HEK293 (cell line): ENCODE measurements around the gene RNF144A.

Source experiments
- CTCF ChIA-PET: fragments of 350-600 bp; formaldehyde crosslinking; extraction: SDS; loops from one replicate; lab custom pipeline; 2021; ENCODE audit warnings: antibody characterized with exemption; lab: Yijun Ruan, JAX
- POLR2A ChIA-PET: fragments of 300-600 bp; formaldehyde crosslinking; extraction: SDS; loops from one replicate; lab custom pipeline; 2020; ENCODE audit warnings: antibody characterized with exemption, inconsistent platforms; lab: Yijun Ruan, JAX
- H3K27ac ChIP-seq: fragments of 200-500 bp; sonication (Bioruptor generic); 2 replicates; pipeline ENCODE4 v1.5.1; 2014; ENCODE audit warnings: low read depth, low read length, control low read depth, inconsistent platforms; ENCODE audit errors: extremely low read depth
- H3K36me3 ChIP-seq, 2 experiments: fragments of 200-500 bp in 1 of 2; sonication (Bioruptor generic) in 1 of 2; 1 replicate in 1 of 2; 2 replicates in 1 of 2; pipeline ENCODE4 v1.5.1; 2014 to 2017; ENCODE audit warnings: inconsistent platforms in 2 of 2, low read length in 2 of 2; ENCODE audit not compliant: control insufficient read depth in 2 of 2, insufficient read depth in 1 of 2
- H3K4me1 ChIP-seq: fragments of 200-500 bp; sonication (Bioruptor generic); 2 replicates; pipeline ENCODE4 v1.5.1; 2014; ENCODE audit warnings: mild to moderate bottlenecking, low read length, inconsistent platforms; ENCODE audit not compliant: control insufficient read depth, insufficient read depth
- H3K4me3 ChIP-seq: 2 replicates; pipeline ENCODE4 v1.5.1; 2011; ENCODE audit warnings: low read depth, mild to moderate bottlenecking, control low read depth, low read length, moderate library complexity
- H3K9me3 ChIP-seq: fragments of 200-500 bp; sonication (Bioruptor generic); 2 replicates; pipeline ENCODE4 v1.5.1; 2014; ENCODE audit warnings: low read depth, low read length, inconsistent platforms; ENCODE audit not compliant: control insufficient read depth, insufficient read depth
- IKZF3 ChIP-seq: fragments of 450-650 bp; IDR thresholded peaks from 2 replicates; pipeline ENCODE4 v1.5.0; 2018; ENCODE audit warnings: missing biosample characterization, mild to moderate bottlenecking, missing genetic modification characterization, moderate library complexity
- INSM2 ChIP-seq: fragments of 450-650 bp; formaldehyde crosslinking; IDR thresholded peaks from 2 replicates; pipeline ENCODE4 v1.5.1; 2016; ENCODE audit warnings: missing biosample characterization, missing genetic modification characterization
- PRDM10 ChIP-seq: fragments of 450-650 bp; formaldehyde crosslinking; IDR thresholded peaks from 2 replicates; pipeline ENCODE4 v1.5.1; 2016; ENCODE audit warnings: missing biosample characterization, missing genetic modification characterization
- PRDM6 ChIP-seq: fragments of 450-650 bp; formaldehyde crosslinking; IDR thresholded peaks from 2 replicates; pipeline ENCODE4 v1.5.1; 2017; ENCODE audit warnings: missing biosample characterization, missing genetic modification characterization
- SCRT1 ChIP-seq: fragments of 450-650 bp; formaldehyde crosslinking; IDR thresholded peaks from 2 replicates; pipeline ENCODE4 v1.5.1; 2016; ENCODE audit warnings: missing biosample characterization, missing genetic modification characterization, borderline replicate concordance
- WT1 ChIP-seq: fragments of 450-650 bp; formaldehyde crosslinking; IDR thresholded peaks from 2 replicates; pipeline ENCODE4 v1.5.1; 2016; ENCODE audit warnings: missing biosample characterization, missing genetic modification characterization
- ZBTB49 ChIP-seq: fragments of 450-650 bp; formaldehyde crosslinking; IDR thresholded peaks from 2 replicates; pipeline ENCODE4 v1.5.1; 2016; ENCODE audit warnings: missing biosample characterization, missing genetic modification characterization, low read depth
- ZBTB8A ChIP-seq: fragments of 450-650 bp; formaldehyde crosslinking; IDR thresholded peaks from 2 replicates; pipeline ENCODE4 v1.5.1; 2016; ENCODE audit warnings: missing biosample characterization, missing genetic modification characterization
- ZEB2 ChIP-seq: fragments of 450-650 bp; formaldehyde crosslinking; IDR thresholded peaks from 2 replicates; pipeline ENCODE4 v1.5.1; 2016; ENCODE audit warnings: missing biosample characterization, missing genetic modification characterization
- ZFP37 ChIP-seq: fragments of 450-650 bp; formaldehyde crosslinking; IDR thresholded peaks from 2 replicates; pipeline ENCODE4 v1.5.1; 2016; ENCODE audit warnings: missing biosample characterization, missing genetic modification characterization
- ZNF16 ChIP-seq: fragments of 450-650 bp; formaldehyde crosslinking; IDR thresholded peaks from 2 replicates; pipeline ENCODE4 v1.5.1; 2016; ENCODE audit warnings: low read depth, missing biosample characterization, missing genetic modification characterization
- ZNF174 ChIP-seq: fragments of 450-650 bp; formaldehyde crosslinking; IDR thresholded peaks from 2 replicates; pipeline ENCODE4 v1.5.0; 2017; ENCODE audit warnings: missing biosample characterization, mild to moderate bottlenecking, missing genetic modification characterization
- ZNF23 ChIP-seq: fragments of 450-650 bp; formaldehyde crosslinking; IDR thresholded peaks from 2 replicates; pipeline ENCODE4 v1.5.1; 2016; ENCODE audit warnings: missing biosample characterization, missing genetic modification characterization, borderline replicate concordance
- ZNF274 ChIP-seq, 2 experiments: fragments of 200-500 bp in 1 of 2; fragments of 450-650 bp in 1 of 2; sonication (Bioruptor generic) in 1 of 2; formaldehyde crosslinking in 1 of 2; IDR thresholded peaks; 2 replicates each; pipeline versions ENCODE4 v1.5.1 to v1.6.1; 2014 to 2016; ENCODE audit warnings: borderline replicate concordance in 1 of 2, inconsistent platforms in 1 of 2, low read length in 1 of 2, missing biosample characterization in 1 of 2, missing genetic modification characterization in 1 of 2
- ZNF449 ChIP-seq: fragments of 450-650 bp; formaldehyde crosslinking; IDR thresholded peaks from 2 replicates; pipeline ENCODE4 v1.5.1; 2017; ENCODE audit warnings: missing biosample characterization, mild to moderate bottlenecking, missing genetic modification characterization, moderate library complexity
- ZNF521 ChIP-seq: fragments of 450-650 bp; formaldehyde crosslinking; IDR thresholded peaks from 2 replicates; pipeline ENCODE4 v1.5.1; 2017; ENCODE audit warnings: missing biosample characterization, mild to moderate bottlenecking, missing genetic modification characterization
- ZNF600 ChIP-seq: fragments of 450-650 bp; formaldehyde crosslinking; IDR thresholded peaks from 2 replicates; pipeline ENCODE4 v1.5.1; 2016; ENCODE audit warnings: missing biosample characterization, missing genetic modification characterization
- ZNF660 ChIP-seq: fragments of 450-650 bp; IDR thresholded peaks from 2 replicates; pipeline ENCODE4 v1.5.1; 2018; ENCODE audit warnings: missing biosample characterization, mild to moderate bottlenecking, missing genetic modification characterization
- ZNF792 ChIP-seq: fragments of 450-650 bp; formaldehyde crosslinking; IDR thresholded peaks from 2 replicates; pipeline ENCODE4 v1.5.1; 2016; ENCODE audit warnings: missing biosample characterization, missing genetic modification characterization
- ZNF843 ChIP-seq: fragments of 450-650 bp; formaldehyde crosslinking; IDR thresholded peaks from 2 replicates; pipeline ENCODE4 v1.5.1; 2016; ENCODE audit warnings: missing biosample characterization, missing genetic modification characterization

Gene RNF144A

GRCh38 chr2:7084601-7085000 is 167.4 kb downstream of the RNF144A start:
- TF ChIP-seq PRDM6 (tag by site-specific recombination) (no peak), ZNF449 (no peak), ZNF16 (tag by site-specific recombination) (no peak), WT1 (tag by site-specific recombination) (no peak), ZNF174 (tag by site-specific recombination) (no peak), ZNF792 (tag by site-specific recombination) (no peak), ZNF521 (no peak), ZBTB49 (tag by site-specific recombination) (no peak), ZNF843 (no peak), IKZF3 (tag by site-specific recombination) (no peak), SCRT1 (tag by site-specific recombination) (no peak), ZEB2 (tag by site-specific recombination) (no peak), ZFP37 (tag by site-specific recombination) (no peak), ZNF23 (tag by site-specific recombination) (no peak), ZNF274 (IDR thresholded peaks at IDR 0.05; ENCODE audit: low read length) (no peak), ZNF274 (tag by site-specific recombination; IDR thresholded peaks at IDR 0.05; ENCODE audit: borderline replicate concordance) (no peak), ZNF660 (tag by site-specific recombination) (no peak), PRDM10 (no peak), ZNF600 (tag by site-specific recombination) (no peak), INSM2 (tag by site-specific recombination) (no peak), ZBTB8A (tag by site-specific recombination) (no peak)
- H3K4me1 ChIP-seq: no peaks in the 10 kb centered on the region
- H3K4me3 ChIP-seq: no peak overlapping the region
- no peak overlapping the region for H3K27ac ChIP-seq
- ChIA-PET POLR2A (no interaction called here), CTCF (interaction anchor here (0.6 to 0.8 kb wide), 3 partner anchors 39 to 238 kb away, joined by 3 to 7 read pairs (median 3); no protein-coding TSS in a partner anchor)
- no peaks in the 10 kb centered on the region for H3K36me3 ChIP-seq
- no peaks in the 10 kb centered on the region for H3K9me3 ChIP-seq
